GM23338 (cell line): ENCODE measurements around the gene IQSEC3. TPM values are rescaled to one million over a fixed set of nuclear protein-coding genes. Genes with fewer than 3 reads are reported as not detected.

Source experiments
- ATAC-seq: fragments of 200-7000 bp; cut with Tn5 transposase; 3 replicates; pipeline ENCODE4 v1.9.1; 2020
- DNase-seq: peaks from one replicate; pipeline ENCODE4 v3.0.0-alpha.2; 2015; ENCODE audit warnings: low spot score
- H2AFZ ChIP-seq: fragments of 200-600 bp; sonication (generic); 2 replicates; pipeline ENCODE4 v1.8.0; 2016; ENCODE audit warnings: antibody characterized with exemption, mild to moderate bottlenecking, moderate library complexity
- H3F3A ChIP-seq: fragments of 200-600 bp; sonication (generic); replicated peaks from 2 replicates; pipeline ENCODE4 v1.8.0; 2017; ENCODE audit warnings: antibody characterized with exemption, mixed run types, low read depth
- H3K27ac ChIP-seq: fragments of 200-600 bp; sonication (generic); 2 replicates; pipeline ENCODE4 v1.6.1; 2016; ENCODE audit warnings: low read depth
- H3K27me3 ChIP-seq: fragments of 200-600 bp; sonication (generic); 2 replicates; pipeline ENCODE4 v1.8.0; 2016; ENCODE audit warnings: mild to moderate bottlenecking, mixed run types, moderate library complexity; ENCODE audit not compliant: insufficient read depth
- H3K36me3 ChIP-seq: fragments of 200-600 bp; sonication (generic); 2 replicates; pipeline ENCODE4 v1.8.0; 2016; ENCODE audit warnings: mild to moderate bottlenecking; ENCODE audit not compliant: insufficient read depth
- H3K4me1 ChIP-seq: fragments of 200-600 bp; sonication (generic); 2 replicates; pipeline ENCODE4 v1.8.0; 2016; ENCODE audit warnings: mild to moderate bottlenecking, moderate library complexity; ENCODE audit not compliant: insufficient read depth
- H3K4me2 ChIP-seq: fragments of 200-600 bp; sonication (generic); 2 replicates; pipeline ENCODE4 v1.7.1; 2017; ENCODE audit warnings: mixed run types
- H3K4me3 ChIP-seq: fragments of 200-600 bp; sonication (generic); 2 replicates; pipeline ENCODE4 v1.6.1; 2016; ENCODE audit warnings: mixed run types
- H3K79me2 ChIP-seq: fragments of 200-600 bp; sonication (generic); replicated peaks from 2 replicates; pipeline ENCODE4 v1.8.0; 2017; ENCODE audit warnings: mild to moderate bottlenecking; ENCODE audit not compliant: insufficient read depth
- H3K9me2 ChIP-seq: fragments of 200-600 bp; sonication (generic); 2 replicates; pipeline ENCODE4 v1.8.0; 2017; ENCODE audit not compliant: insufficient read depth
- H4K20me1 ChIP-seq: fragments of 200-600 bp; sonication (generic); replicated peaks from 2 replicates; pipeline ENCODE4 v1.8.0; 2017; ENCODE audit warnings: mild to moderate bottlenecking; ENCODE audit not compliant: insufficient read depth
- H3K27ac Mint-ChIP-seq: 2 replicates; pipeline ENCODE4 v1.8.0; 2020; ENCODE audit warnings: inconsistent platforms, mild to moderate bottlenecking, moderate library complexity, mixed read lengths
- H3K27me3 Mint-ChIP-seq: 3 replicates; pipeline ENCODE4 v1.8.0; 2022; ENCODE audit warnings: low read depth, mild to moderate bottlenecking, moderate library complexity, mixed read lengths, inconsistent platforms; ENCODE audit not compliant: insufficient read depth, poor library complexity
- H3K36me3 Mint-ChIP-seq: 3 replicates; pipeline ENCODE4 v1.8.0; 2021; ENCODE audit warnings: low read depth, mild to moderate bottlenecking, inconsistent platforms, moderate library complexity, mixed read lengths
- H3K4me1 Mint-ChIP-seq: 3 replicates; pipeline ENCODE4 v1.8.0; 2020; ENCODE audit warnings: mild to moderate bottlenecking, inconsistent platforms, mixed read lengths
- H3K4me3 Mint-ChIP-seq: 3 replicates; pipeline ENCODE4 v1.8.0; 2021; ENCODE audit warnings: moderate library complexity, mild to moderate bottlenecking, inconsistent platforms, mixed read lengths
- H3K9me3 Mint-ChIP-seq: 3 replicates; pipeline ENCODE4 v1.8.0; 2020; ENCODE audit warnings: moderate library complexity, mild to moderate bottlenecking, inconsistent platforms, mixed read lengths
- CREB1 ChIP-seq: fragments of 250-450 bp; sonication (Bioruptor Pico); IDR thresholded peaks from 2 replicates; pipeline ENCODE4 v1.5.0; 2020; ENCODE audit warnings: low read depth, mild to moderate bottlenecking, moderate library complexity
- CTCF ChIP-seq, 2 experiments: fragments of 200-600 bp in 1 of 2; sonication (generic) in 1 of 2; conservative IDR thresholded peaks; 2 replicates each; pipeline versions ENCODE4 v1.5.1 to v1.6.1; 2016 to 2017; ENCODE audit warnings: antibody characterized with exemption in 2 of 2, low read depth in 2 of 2, mild to moderate bottlenecking in 2 of 2, moderate library complexity in 1 of 2
- EZH2 ChIP-seq: fragments of 200-600 bp; sonication (generic); IDR thresholded peaks from one replicate; pipeline ENCODE4 v1.8.0; 2017; ENCODE audit warnings: antibody characterized with exemption, mild to moderate bottlenecking, low read depth; ENCODE audit not compliant: unreplicated experiment
- EZH2phosphoT487 ChIP-seq: fragments of 200-600 bp; sonication (generic); IDR thresholded peaks from one replicate; pipeline ENCODE4 v1.8.1; 2018; ENCODE audit warnings: antibody characterized with exemption; ENCODE audit not compliant: unreplicated experiment
- JUNB ChIP-seq: IDR thresholded peaks from one replicate; pipeline ENCODE4 v1.6.1; 2016; ENCODE audit warnings: antibody characterized with exemption; ENCODE audit not compliant: unreplicated experiment
- NANOG ChIP-seq: IDR thresholded peaks from 2 replicates; pipeline ENCODE4 v1.6.1; 2016; ENCODE audit warnings: antibody characterized with exemption, borderline replicate concordance
- REST ChIP-seq: IDR thresholded peaks from one replicate; pipeline ENCODE4 v1.6.1; 2018; ENCODE audit warnings: antibody characterized with exemption; ENCODE audit not compliant: unreplicated experiment
- STAT1 ChIP-seq: IDR thresholded peaks from one replicate; pipeline ENCODE4 v1.6.1; 2016; ENCODE audit warnings: antibody characterized with exemption; ENCODE audit not compliant: unreplicated experiment
- ZNF331 ChIP-seq: fragments of 250-450 bp; sonication (Bioruptor Pico); IDR thresholded peaks from 2 replicates; pipeline ENCODE4 v1.5.0; 2020; ENCODE audit warnings: low read depth, mild to moderate bottlenecking, moderate library complexity
- ZNF462 ChIP-seq: fragments of 250-450 bp; sonication (Bioruptor Pico); IDR thresholded peaks from 2 replicates; pipeline ENCODE4 v1.5.0; 2020; ENCODE audit warnings: mild to moderate bottlenecking, moderate library complexity
- polyA plus RNA-seq: library from polyadenylated mRNA; unstranded; fragments of >200 nt; fragmentation: Nextera tagmentation; extraction: Ambion mirVana; gene quantifications from 2 replicates; pipeline ENCODE4 v1.2.1, GENCODE V29; 2016
- total RNA-seq: library from RNA; depleted of rRNA; stranded (reverse); fragments of >200 nt; shearing (Covaris generic); gene quantifications from 2 replicates; pipeline ENCODE4 v1.2.3, GENCODE V29; 2014

IQSEC3 gene
- total and polyA plus RNA-seq, 2 experiments from 2014 or later, result 2.1 to 3.6 TPM

GRCh38 chr12:125566-125965 lies 59.0 kb downstream of the IQSEC3 start:
- no peak overlapping the region for H3K27ac ChIP-seq
- H3K36me3 Mint-ChIP-seq, result no peaks in the 10 kb centered on the region
- H3K36me3 ChIP-seq, result no peaks in the 10 kb centered on the region
- H3F3A ChIP-seq, result no peaks in the 10 kb centered on the region
- H2AFZ ChIP-seq, result no peak overlapping the region
- H3K27me3 ChIP-seq, result no peaks in the 10 kb centered on the region
- ATAC-seq, result no peak
- no peaks in the 10 kb centered on the region for H3K79me2 ChIP-seq
- no peak for TF ChIP-seq NANOG
- TF ChIP-seq EZH2, result no peak
- TF ChIP-seq ZNF462 (CRISPR knock-in tag), result no peak
- no peak for TF ChIP-seq JUNB
- no peak for TF ChIP-seq EZH2phosphoT487
- TF ChIP-seq CREB1 (CRISPR knock-in tag), result no peak
- no peak for TF ChIP-seq STAT1
- TF ChIP-seq REST, result no peak
- TF ChIP-seq ZNF331 (CRISPR knock-in tag), result no peak
- no peak for TF ChIP-seq CTCF (conservative IDR thresholded peaks at IDR 0.05; ENCODE audit: low read depth in 2 of 2)
- H3K4me2 ChIP-seq, result no peak overlapping the region
- H3K4me3 Mint-ChIP-seq, result no peak overlapping the region
- H3K4me3 ChIP-seq, result no peak overlapping the region
- no peaks in the 10 kb centered on the region for H3K9me2 ChIP-seq
- H3K4me1 Mint-ChIP-seq, result peaks cover 8% of the 10 kb centered on the region; the same call in 2 of the 3 replicates
- no peaks in the 10 kb centered on the region for H4K20me1 ChIP-seq
- DNase-seq, result no peak
- no peaks in the 10 kb centered on the region; the same call in 2 of the 3 replicates for H3K9me3 Mint-ChIP-seq
- peaks cover 10% of the 10 kb centered on the region for H3K27me3 Mint-ChIP-seq
- H3K4me1 ChIP-seq, result no peaks in the 10 kb centered on the region
- no peak overlapping the region for H3K27ac Mint-ChIP-seq
